ENCODE data around the gene SDR42E1. TPM values are rescaled to one million over a fixed set of nuclear protein-coding genes. Genes with fewer than 3 reads are reported as not detected.

Gene SDR42E1
- total RNA-seq, 1 experiment from 2014 or later: 0.07 TPM

GRCh38 chr16:81940781-81941560, 70.3 kb downstream of the SDR42E1 start:
- H3K9me3 Mint-ChIP-seq: no peaks in the 10 kb centered on the region
- no peaks in the 10 kb centered on the region for H3K36me3 Mint-ChIP-seq
- H3K4me1 Mint-ChIP-seq: peaks cover 79% of the 10 kb centered on the region
- H3K27ac Mint-ChIP-seq: no peak overlapping the region
- peak; percentile 9; the same call in 1 of the 2 replicates for ATAC-seq
- DNase-seq (ENCODE audit: low spot score): no peak
- no peak for TF ChIP-seq MLX (CRISPR knock-in tag; IDR thresholded peaks at IDR 0.05)
- TF ChIP-seq CTCF (IDR thresholded peaks at IDR 0.05): peak; percentile 10; the same call in 1 of the 2 replicates
- no peak overlapping the region for H3K4me3 Mint-ChIP-seq
- H3K27me3 Mint-ChIP-seq (ENCODE audit: low read depth): peaks cover 20% of the 10 kb centered on the region
- ChIA-PET CTCF (interaction anchor here (0.5 to 7.0 kb wide), 13 partner anchors 8 to 515 kb away, joined by 3 to 123 read pairs (median 4); no protein-coding TSS in a partner anchor), POLR2A (no interaction called here)

GRCh38 chr16:81939164-81940056, 71.9 kb downstream of the SDR42E1 start:
- ChIA-PET POLR2A (interaction anchor here (0.6 kb wide), 1 partner anchor 290 kb away, joined by 3 read pairs; no protein-coding TSS in a partner anchor), CTCF (interaction anchor here (0.5 to 7.0 kb wide), 18 partner anchors 10 to 405 kb away, joined by 3 to 123 read pairs (median 6); partner anchors contain the start of gene MPHOSPH6)
- Mint-ChIP-seq H3K4me3 (no peak overlapping the region), H3K27ac (peak overlapping the region; percentile 42; the same call in 1 of the 2 replicates), H3K9me3 (no peaks in the 10 kb centered on the region), H3K27me3 (ENCODE audit: low read depth) (peaks cover 16% of the 10 kb centered on the region), H3K4me1 (peaks cover 66% of the 10 kb centered on the region), H3K36me3 (no peaks in the 10 kb centered on the region)
- TF ChIP-seq E2F1 (CRISPR knock-in tag; IDR thresholded peaks at IDR 0.05) (no peak), ZNF423 (CRISPR knock-in tag; IDR thresholded peaks at IDR 0.05) (0 out of 2 replicates have a peak, but pooled peaks have one; percentile 58)
- DNase-seq (ENCODE audit: low spot score) (peak; percentile 42), ATAC-seq (peak; percentile 67)

Other genes with a start within 250 kb of the SDR42E1 start
- 7.0 to 8.7 TPM (median 8.6 TPM) in 3 replicates for gene PLCG2, start 232.2 kb downstream of the SDR42E1 start, total RNA-seq (2021)
- 0.16 to 0.55 TPM (median 0.23 TPM) in 3 replicates for gene HSD17B2, start 23.8 kb upstream of the SDR42E1 start, total RNA-seq (2021)
- 29.2 to 31.3 TPM (median 30.8 TPM) in 3 replicates for gene MPHOSPH6, start 158.8 kb upstream of the SDR42E1 start, total RNA-seq (2021)